OCI-M2 (cell line): Measurements from ENCODE around the gene PLPP7.
"Not testable (repeated sequence)": the region's sequence is repeated elsewhere in the genome, so short reads cannot be mapped to it uniquely, and the experiment has no call there.

Experiments used
- DNase-seq: peaks from one replicate; lab custom pipeline; 2025; ENCODE audit not compliant: unreplicated experiment; lab: John Stamatoyannopoulos, UW

PLPP7 gene

GRCh38 chr9:131324736-131325679 is 35.5 kb downstream of the PLPP7 start:
- DNase-seq: no peak

GRCh38 chr9:131329241-131329641 is 39.7 kb downstream of the PLPP7 start:
- no peak for DNase-seq

- DNase-seq: peak; percentile 75
Measured at GRCh38 chr9:131330814-131331600, 41.5 kb downstream of the PLPP7 start.

GRCh38 chr9:131331996-131332395 is 42.5 kb downstream of the PLPP7 start:
- DNase-seq: not testable (repeated sequence)

GRCh38 chr9:131333771-131334628 is 44.5 kb downstream of the PLPP7 start:
- no peak for DNase-seq

GRCh38 chr9:131334629-131335367 is 45.3 kb downstream of the PLPP7 start:
- DNase-seq: peak; percentile 42

GRCh38 chr9:131335368-131335755 is 45.8 kb downstream of the PLPP7 start:
- no peak for DNase-seq

- DNase-seq: no peak
Measured at GRCh38 chr9:131337131-131337848, 47.8 kb downstream of the PLPP7 start.

GRCh38 chr9:131339212-131339611 is 49.7 kb downstream of the PLPP7 start:
- DNase-seq: not testable (repeated sequence)

GRCh38 chr9:131344931-131345535 is 55.5 kb downstream of the PLPP7 start:
- not testable (repeated sequence) for DNase-seq

GRCh38 chr9:131346559-131346958 is 57.0 kb downstream of the PLPP7 start:
- no peak for DNase-seq

GRCh38 chr9:131347376-131348020 is 58.0 kb downstream of the PLPP7 start:
- no peak for DNase-seq

GRCh38 chr9:131348631-131349521 is 59.4 kb downstream of the PLPP7 start:
- no peak for DNase-seq

- DNase-seq: no peak
Measured at GRCh38 chr9:131349522-131349880, 60.0 kb downstream of the PLPP7 start.

- peak; percentile 18 for DNase-seq
Measured at GRCh38 chr9:131349881-131350563, 60.5 kb downstream of the PLPP7 start.

- not testable (repeated sequence) for DNase-seq
Measured at GRCh38 chr9:131356479-131356878, 67.0 kb downstream of the PLPP7 start.

GRCh38 chr9:131358556-131358955 is 69.0 kb downstream of the PLPP7 start:
- no peak for DNase-seq
